Mucosa of rectum (tissue), 2 donors: ENCODE results near the gene PEAK1.
A peak's percentile ranks its signal among the peaks of the same experiment; 100 is the strongest.

ENCODE experiments used
- H3K27ac ChIP-seq, 2 donors: one replicate each; pipeline ENCODE4 v1.7.0; 2013; ENCODE audit warnings: inconsistent platforms in 2 of 2, low read depth in 2 of 2, low read length in 2 of 2
- H3K27me3 ChIP-seq, 2 donors: one replicate each; pipeline ENCODE4 v1.7.0; 2013; ENCODE audit warnings: low read length in 2 of 2; ENCODE audit not compliant: control insufficient read depth in 2 of 2, insufficient read depth in 2 of 2
- H3K36me3 ChIP-seq, 2 donors: one replicate each; pipeline ENCODE4 v1.7.0; 2013; ENCODE audit warnings: low read length in 2 of 2; ENCODE audit not compliant: control insufficient read depth in 2 of 2, insufficient read depth in 2 of 2
- H3K4me1 ChIP-seq, 2 donors: one replicate each; pipeline ENCODE4 v1.7.0; 2013; ENCODE audit warnings: low read length in 2 of 2, mild to moderate bottlenecking in 1 of 2; ENCODE audit not compliant: control insufficient read depth in 2 of 2, insufficient read depth in 2 of 2
- H3K4me3 ChIP-seq, 2 donors: one replicate each; pipeline ENCODE4 v1.7.0; 2013; ENCODE audit warnings: low read length in 2 of 2
- H3K9ac ChIP-seq, 2 donors: one replicate each; pipeline ENCODE4 v1.7.0; 2013; ENCODE audit warnings: low read length in 2 of 2, low read depth in 1 of 2, mild to moderate bottlenecking in 1 of 2
- H3K9me3 ChIP-seq, 2 donors: one replicate each; pipeline ENCODE4 v1.7.0; 2013; ENCODE audit warnings: low read length in 2 of 2; ENCODE audit not compliant: control insufficient read depth in 2 of 2
- donor health status: healthy.
- donor health status: Normal muscosa, but diverticular disease.

Gene PEAK1

GRCh38 chr15:77455696-77456321 lies 35.9 kb upstream of the PEAK1 start:
- Histone ChIP-seq H3K9me3 (no peaks in the 10 kb centered on the region), H3K4me3 (no peak overlapping the region), H3K36me3 (peaks cover 2 to 11% of the 10 kb centered on the region in 2 donors), H3K9ac (no peak overlapping the region), H3K27ac (peak overlapping the region; percentile 30 to 32), H3K4me1 (peaks cover 0 to 4% of the 10 kb centered on the region in 2 donors), H3K27me3 (no peaks in the 10 kb centered on the region)

DNA sequence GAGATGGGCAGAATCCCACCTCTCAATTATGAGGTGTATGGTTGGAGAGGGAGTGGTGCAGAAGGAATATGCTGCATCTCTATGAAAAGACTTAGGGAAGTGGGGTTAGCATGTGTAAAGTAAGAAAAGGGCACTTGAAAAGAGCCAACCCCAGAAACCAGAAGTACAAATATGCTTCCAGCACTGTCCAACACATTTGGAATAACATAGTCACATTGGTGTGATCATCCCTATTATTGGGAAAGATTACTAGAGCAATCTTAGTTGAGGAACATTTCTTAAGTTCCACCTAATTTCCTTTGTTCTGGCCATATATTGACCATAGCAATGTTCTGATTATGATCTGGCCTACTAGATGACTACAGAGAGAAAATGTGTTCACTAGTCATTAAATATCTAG lies 35.0 kb upstream of the PEAK1 start:
- Histone ChIP-seq H3K27ac (no peak overlapping the region), H3K36me3 (peaks cover 2 to 11% of the 10 kb centered on the region in 2 donors), H3K9ac (no peak overlapping the region), H3K9me3 (no peaks in the 10 kb centered on the region), H3K4me3 (no peak overlapping the region), H3K4me1 (peaks cover 0 to 4% of the 10 kb centered on the region in 2 donors), H3K27me3 (no peaks in the 10 kb centered on the region)

GRCh38 chr15:77454265-77454664 lies 34.4 kb upstream of the PEAK1 start:
- no peak overlapping the region for H3K4me3 ChIP-seq
- H3K9me3 ChIP-seq, result no peaks in the 10 kb centered on the region
- no peak overlapping the region for H3K9ac ChIP-seq
- H3K27me3 ChIP-seq, result no peaks in the 10 kb centered on the region
- peaks cover 0 to 5% of the 10 kb centered on the region in 2 donors for H3K36me3 ChIP-seq
- H3K27ac ChIP-seq, result no peak overlapping the region
- peaks cover 0 to 4% of the 10 kb centered on the region in 2 donors for H3K4me1 ChIP-seq

DNA sequence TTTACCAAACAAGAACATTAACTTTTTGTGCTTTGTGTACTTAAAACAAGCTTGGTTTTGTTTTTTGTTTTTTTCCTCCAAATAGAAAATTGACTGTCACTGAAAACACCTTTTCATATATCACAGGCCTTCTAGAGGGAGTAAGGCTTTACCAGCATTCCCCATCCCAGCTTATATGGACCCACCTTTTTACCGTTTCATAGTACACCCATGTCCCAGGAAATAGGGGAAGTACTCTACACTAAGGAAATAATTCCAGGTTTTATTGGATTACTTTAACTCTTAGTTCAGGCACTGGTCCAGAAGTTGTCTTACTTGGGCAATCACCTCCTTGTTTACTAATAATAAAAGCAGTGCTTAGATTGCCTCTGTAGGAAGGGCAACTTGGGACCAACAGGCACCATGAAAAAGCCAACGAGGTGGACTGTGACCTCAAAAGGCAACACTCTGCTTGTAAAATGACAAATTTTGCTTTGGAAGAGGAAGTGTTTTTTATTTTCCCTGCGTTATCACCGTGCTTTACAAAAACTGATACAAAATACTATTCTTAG lies 27.0 kb upstream of the PEAK1 start:
- Histone ChIP-seq H3K9me3 (no peaks in the 10 kb centered on the region), H3K4me3 (no peak overlapping the region), H3K4me1 (peaks cover 24 to 43% of the 10 kb centered on the region in 2 donors), H3K9ac (no peak overlapping the region), H3K36me3 (no peaks in the 10 kb centered on the region), H3K27ac (peak overlapping the region; percentile 49 to 71), H3K27me3 (no peaks in the 10 kb centered on the region)

GRCh38 chr15:77440378-77440999 lies 20.6 kb upstream of the PEAK1 start:
- Histone ChIP-seq H3K27ac (no peak overlapping the region), H3K36me3 (no peaks in the 10 kb centered on the region), H3K27me3 (no peaks in the 10 kb centered on the region), H3K9me3 (no peaks in the 10 kb centered on the region), H3K4me3 (no peak overlapping the region), H3K9ac (no peak overlapping the region), H3K4me1 (peaks cover 12 to 29% of the 10 kb centered on the region in 2 donors)

DNA sequence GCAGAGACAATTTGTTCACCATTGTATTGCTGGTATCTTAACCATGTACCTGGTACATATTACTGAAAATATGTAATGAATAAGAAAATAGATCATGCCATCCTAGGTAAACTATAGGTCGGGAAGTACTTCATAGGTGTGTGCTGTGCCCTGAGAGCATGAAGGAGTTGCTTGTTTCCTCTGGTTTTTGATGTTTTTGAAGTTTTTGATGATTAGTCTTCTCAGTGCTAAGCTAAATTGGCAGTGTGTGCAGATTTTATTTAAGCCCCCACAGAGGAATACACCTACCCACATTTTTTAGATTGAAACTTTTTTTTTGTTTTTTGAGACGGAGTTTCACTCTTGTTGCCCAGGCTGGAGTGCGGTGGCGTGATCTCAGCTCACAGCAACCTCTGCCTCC lies 17.4 kb upstream of the PEAK1 start:
- H3K9ac ChIP-seq, result no peak overlapping the region
- H3K9me3 ChIP-seq, result no peaks in the 10 kb centered on the region
- H3K4me1 ChIP-seq, result peaks cover 6 to 12% of the 10 kb centered on the region in 2 donors
- H3K27ac ChIP-seq, result no peak overlapping the region
- H3K4me3 ChIP-seq, result no peak overlapping the region
- H3K36me3 ChIP-seq, result no peaks in the 10 kb centered on the region
- H3K27me3 ChIP-seq, result no peaks in the 10 kb centered on the region

DNA sequence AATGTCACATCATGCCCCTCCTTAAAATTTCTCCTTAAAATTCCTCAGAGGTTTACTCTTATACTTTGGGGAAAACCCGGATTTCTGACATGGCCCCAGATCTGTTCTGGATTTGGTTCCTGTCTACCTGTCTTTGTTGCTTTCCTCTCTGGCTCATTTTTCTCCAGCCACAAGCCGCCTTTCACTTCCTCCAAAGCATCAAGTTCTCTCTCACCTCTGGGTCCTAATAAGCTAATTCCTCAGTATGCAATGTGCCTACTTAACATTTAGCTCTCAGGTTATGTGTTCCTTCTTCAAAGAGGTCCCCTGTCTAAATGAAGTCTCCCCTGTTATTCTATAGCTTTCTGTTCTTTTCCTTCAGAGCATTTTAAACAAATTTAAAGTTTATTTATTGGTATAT lies 16.9 kb upstream of the PEAK1 start:
- H3K4me3 ChIP-seq, result no peak overlapping the region
- H3K9me3 ChIP-seq, result no peaks in the 10 kb centered on the region
- peaks cover 3 to 10% of the 10 kb centered on the region in 2 donors for H3K4me1 ChIP-seq
- no peaks in the 10 kb centered on the region for H3K36me3 ChIP-seq
- no peak overlapping the region for H3K27ac ChIP-seq
- no peaks in the 10 kb centered on the region for H3K27me3 ChIP-seq
- H3K9ac ChIP-seq, result no peak overlapping the region

GRCh38 chr15:77430652-77431051 lies 10.7 kb upstream of the PEAK1 start:
- H3K27ac ChIP-seq, result no peak overlapping the region
- H3K9ac ChIP-seq, result no peak overlapping the region
- H3K9me3 ChIP-seq, result no peaks in the 10 kb centered on the region
- no peaks in the 10 kb centered on the region for H3K4me1 ChIP-seq
- no peak overlapping the region for H3K4me3 ChIP-seq
- no peaks in the 10 kb centered on the region for H3K27me3 ChIP-seq
- no peaks in the 10 kb centered on the region for H3K36me3 ChIP-seq

- Histone ChIP-seq H3K4me1 (no peaks in the 10 kb centered on the region), H3K9ac (no peak overlapping the region), H3K27ac (no peak overlapping the region), H3K9me3 (no peaks in the 10 kb centered on the region), H3K27me3 (no peaks in the 10 kb centered on the region), H3K36me3 (no peaks in the 10 kb centered on the region), H3K4me3 (no peak overlapping the region)
Measured at GRCh38 chr15:77430213-77430612, 10.3 kb upstream of the PEAK1 start.

GRCh38 chr15:77426871-77427270 lies 7.0 kb upstream of the PEAK1 start:
- Histone ChIP-seq H3K9ac (no peak overlapping the region), H3K4me1 (peaks cover 1 to 7% of the 10 kb centered on the region in 2 donors)

More at GRCh38 chr15:77426871-77427270, 7.0 kb upstream of the PEAK1 start:
- H3K4me3 ChIP-seq, result no peak overlapping the region
- H3K27me3 ChIP-seq, result no peaks in the 10 kb centered on the region
- no peak overlapping the region for H3K27ac ChIP-seq
- no peaks in the 10 kb centered on the region for H3K9me3 ChIP-seq
- no peaks in the 10 kb centered on the region for H3K36me3 ChIP-seq
